ENCODE data around the gene ANXA2. TPM values are rescaled to one million over a fixed set of nuclear protein-coding genes. Genes with fewer than 3 reads are reported as not detected.
A peak's percentile ranks its signal among the peaks of the same experiment; 100 is the strongest.

The ANXA2 gene
- total RNA-seq, 1 donor from 2014 or later: 631 TPM

DNA sequence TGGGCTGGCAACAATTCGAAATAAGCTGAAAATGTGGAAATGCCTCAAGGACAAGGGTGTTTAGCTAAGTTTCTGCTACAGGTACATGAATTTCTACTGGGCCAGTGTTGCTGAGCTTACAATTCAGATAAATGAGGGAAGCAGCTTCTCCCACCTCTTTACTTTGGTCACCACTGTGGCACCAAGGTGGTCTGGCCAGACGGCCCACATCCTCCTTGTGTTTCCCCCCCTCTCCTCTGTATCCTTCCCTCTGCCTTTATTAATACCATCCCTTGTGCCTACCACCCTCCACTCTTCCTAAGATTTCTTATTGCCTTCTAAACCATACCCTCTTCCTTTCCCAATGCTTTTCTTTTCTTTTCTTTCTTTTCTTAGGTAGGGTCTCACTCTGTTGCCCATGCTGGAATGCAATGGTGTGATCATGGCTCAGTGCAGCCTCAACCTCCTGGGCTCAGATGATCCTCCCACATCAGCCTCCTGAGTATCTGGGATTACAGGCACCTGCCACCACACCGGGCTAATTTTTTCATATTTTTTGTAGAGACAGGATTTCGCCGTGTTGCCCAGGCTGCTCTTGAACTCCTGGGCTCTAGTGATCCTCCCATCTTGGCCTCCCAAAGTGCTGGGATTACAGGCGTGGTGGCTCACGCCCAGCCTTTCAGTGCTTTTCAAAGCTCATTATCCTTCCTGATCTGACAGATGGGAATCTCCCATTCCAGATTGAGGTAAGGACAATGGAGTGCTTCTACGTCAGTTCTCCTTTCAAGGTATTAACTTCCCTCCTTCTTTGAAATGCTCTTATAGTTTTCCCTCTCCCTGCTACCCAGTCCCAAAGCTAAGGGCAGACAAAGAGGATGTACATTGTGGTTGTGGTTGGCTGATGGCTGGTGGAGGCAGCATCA is 14.8 kb downstream of the ANXA2 start:
- Histone ChIP-seq H3K4me3 (ENCODE audit: low read length in 3 of 3) (no peak overlapping the region), H3K36me3 (ENCODE audit: control insufficient read depth in 3 of 3, insufficient read depth in 3 of 3, low read length in 3 of 3) (peaks cover 0 to 19% (median 10%) of the 10 kb centered on the region in 3 donors), H3K9ac (ENCODE audit: low read depth in 1 of 3, low read length in 3 of 3) (no peak overlapping the region), H3K4me1 (ENCODE audit: control insufficient read depth in 3 of 3, insufficient read depth in 3 of 3, low read length in 3 of 3) (peaks cover 4 to 42% (median 38%) of the 10 kb centered on the region in 3 donors), H3K27ac (ENCODE audit: low read depth, low read length) (no peak overlapping the region), H3K9me3 (ENCODE audit: control insufficient read depth in 3 of 3, low read length in 3 of 3) (no peaks in the 10 kb centered on the region), H3K27me3 (ENCODE audit: control insufficient read depth in 3 of 3, insufficient read depth in 3 of 3, low read length in 3 of 3) (no peaks in the 10 kb centered on the region)

GRCh38 chr15:60381148-60381788 is 16.5 kb downstream of the ANXA2 start:
- Histone ChIP-seq H3K9ac (ENCODE audit: low read depth in 1 of 3, low read length in 3 of 3) (no peak overlapping the region), H3K27me3 (ENCODE audit: control insufficient read depth in 3 of 3, insufficient read depth in 3 of 3, low read length in 3 of 3) (no peaks in the 10 kb centered on the region), H3K36me3 (ENCODE audit: control insufficient read depth in 3 of 3, insufficient read depth in 3 of 3, low read length in 3 of 3) (peaks cover 6 to 26% (median 15%) of the 10 kb centered on the region in 3 donors), H3K4me1 (ENCODE audit: control insufficient read depth in 3 of 3, insufficient read depth in 3 of 3, low read length in 3 of 3) (peaks cover 13 to 44% (median 43%) of the 10 kb centered on the region in 3 donors), H3K27ac (ENCODE audit: low read depth, low read length) (no peak overlapping the region), H3K9me3 (ENCODE audit: control insufficient read depth in 3 of 3, low read length in 3 of 3) (no peaks in the 10 kb centered on the region), H3K4me3 (ENCODE audit: low read length in 3 of 3) (no peak overlapping the region)

GRCh38 chr15:60379525-60380274 is 18.1 kb downstream of the ANXA2 start:
- Histone ChIP-seq H3K27ac (ENCODE audit: low read depth, low read length) (peak overlapping the region; percentile 48), H3K36me3 (ENCODE audit: control insufficient read depth in 3 of 3, insufficient read depth in 3 of 3, low read length in 3 of 3) (peaks cover 7 to 29% (median 17%) of the 10 kb centered on the region in 3 donors), H3K27me3 (ENCODE audit: control insufficient read depth in 3 of 3, insufficient read depth in 3 of 3, low read length in 3 of 3) (no peaks in the 10 kb centered on the region), H3K4me1 (ENCODE audit: control insufficient read depth in 3 of 3, insufficient read depth in 3 of 3, low read length in 3 of 3) (peaks cover 25 to 55% (median 54%) of the 10 kb centered on the region in 3 donors), H3K4me3 (ENCODE audit: low read length in 3 of 3) (no peak overlapping the region), H3K9me3 (ENCODE audit: control insufficient read depth in 3 of 3, low read length in 3 of 3) (no peaks in the 10 kb centered on the region), H3K9ac (ENCODE audit: low read depth in 1 of 3, low read length in 3 of 3) (no peak overlapping the region)

DNA sequence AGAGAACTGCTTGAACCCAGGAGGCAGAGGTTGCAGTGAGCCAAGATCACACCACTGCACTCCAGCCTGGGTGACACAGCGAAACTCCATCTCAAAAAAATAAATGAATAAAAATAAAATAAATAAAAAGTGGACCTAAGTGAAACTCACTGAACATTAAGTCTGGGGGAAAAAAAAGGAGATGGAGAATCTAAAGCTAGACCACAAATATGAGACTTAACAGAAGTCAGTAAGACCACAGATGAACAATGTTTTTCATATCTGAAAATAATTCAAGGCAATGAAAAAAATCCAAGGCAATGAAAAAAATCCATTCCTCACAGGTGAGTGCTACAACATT is 18.6 kb downstream of the ANXA2 start:
- Histone ChIP-seq H3K9ac (ENCODE audit: low read depth in 1 of 3, low read length in 3 of 3) (no peak overlapping the region), H3K4me3 (ENCODE audit: low read length in 3 of 3) (no peak overlapping the region), H3K27me3 (ENCODE audit: control insufficient read depth in 3 of 3, insufficient read depth in 3 of 3, low read length in 3 of 3) (no peaks in the 10 kb centered on the region), H3K27ac (ENCODE audit: low read depth, low read length) (peak overlapping the region; percentile 48), H3K4me1 (ENCODE audit: control insufficient read depth in 3 of 3, insufficient read depth in 3 of 3, low read length in 3 of 3) (peaks cover 31 to 59% (median 56%) of the 10 kb centered on the region in 3 donors), H3K36me3 (ENCODE audit: control insufficient read depth in 3 of 3, insufficient read depth in 3 of 3, low read length in 3 of 3) (peaks cover 7 to 29% (median 17%) of the 10 kb centered on the region in 3 donors), H3K9me3 (ENCODE audit: control insufficient read depth in 3 of 3, low read length in 3 of 3) (no peaks in the 10 kb centered on the region)

- peaks cover 9 to 27% (median 17%) of the 10 kb centered on the region in 3 donors for H3K36me3 ChIP-seq (ENCODE audit: control insufficient read depth in 3 of 3, insufficient read depth in 3 of 3, low read length in 3 of 3)
- peak overlapping the region in 1 of 3 donors; percentile 46 for H3K9ac ChIP-seq (ENCODE audit: low read depth in 1 of 3, low read length in 3 of 3)
- no peaks in the 10 kb centered on the region for H3K27me3 ChIP-seq (ENCODE audit: control insufficient read depth in 3 of 3, insufficient read depth in 3 of 3, low read length in 3 of 3)
- H3K9me3 ChIP-seq (ENCODE audit: control insufficient read depth in 3 of 3, low read length in 3 of 3): no peaks in the 10 kb centered on the region
- H3K27ac ChIP-seq (ENCODE audit: low read depth, low read length): peak overlapping the region; percentile 57
- peaks cover 52 to 76% (median 68%) of the 10 kb centered on the region in 3 donors for H3K4me1 ChIP-seq (ENCODE audit: control insufficient read depth in 3 of 3, insufficient read depth in 3 of 3, low read length in 3 of 3)
- H3K4me3 ChIP-seq (ENCODE audit: low read length in 3 of 3): no peak overlapping the region
Observed at GRCh38 chr15:60376677-60377095, 21.1 kb downstream of the ANXA2 start.

GRCh38 chr15:60375306-60375705 is 22.5 kb downstream of the ANXA2 start:
- peak overlapping the region in 2 of 3 donors; percentile 42 to 71 for H3K9ac ChIP-seq (ENCODE audit: low read depth in 1 of 3, low read length in 3 of 3)
- H3K27ac ChIP-seq (ENCODE audit: low read depth, low read length): peak overlapping the region; percentile 93
- H3K27me3 ChIP-seq (ENCODE audit: control insufficient read depth in 3 of 3, insufficient read depth in 3 of 3, low read length in 3 of 3): no peaks in the 10 kb centered on the region
- H3K9me3 ChIP-seq (ENCODE audit: control insufficient read depth in 3 of 3, low read length in 3 of 3): no peaks in the 10 kb centered on the region
- peaks cover 65 to 90% (median 77%) of the 10 kb centered on the region in 3 donors for H3K4me1 ChIP-seq (ENCODE audit: control insufficient read depth in 3 of 3, insufficient read depth in 3 of 3, low read length in 3 of 3)
- H3K36me3 ChIP-seq (ENCODE audit: control insufficient read depth in 3 of 3, insufficient read depth in 3 of 3, low read length in 3 of 3): peaks cover 9 to 24% (median 12%) of the 10 kb centered on the region in 3 donors
- no peak overlapping the region for H3K4me3 ChIP-seq (ENCODE audit: low read length in 3 of 3)

- Histone ChIP-seq H3K27ac (ENCODE audit: low read depth, low read length) (peak overlapping the region; percentile 93), H3K36me3 (ENCODE audit: control insufficient read depth in 3 of 3, insufficient read depth in 3 of 3, low read length in 3 of 3) (peaks cover 6 to 19% (median 9%) of the 10 kb centered on the region in 3 donors), H3K9me3 (ENCODE audit: control insufficient read depth in 3 of 3, low read length in 3 of 3) (no peaks in the 10 kb centered on the region), H3K27me3 (ENCODE audit: control insufficient read depth in 3 of 3, insufficient read depth in 3 of 3, low read length in 3 of 3) (no peaks in the 10 kb centered on the region), H3K9ac (ENCODE audit: low read depth in 1 of 3, low read length in 3 of 3) (peak overlapping the region; percentile 42 to 80 (median 71)), H3K4me1 (ENCODE audit: control insufficient read depth in 3 of 3, insufficient read depth in 3 of 3, low read length in 3 of 3) (peaks cover 70 to 90% (median 72%) of the 10 kb centered on the region in 3 donors), H3K4me3 (ENCODE audit: low read length in 3 of 3) (peak overlapping the region; percentile 18 to 52 (median 24))
Observed at GRCh38 chr15:60374628-60375081, 23.1 kb downstream of the ANXA2 start.

DNA sequence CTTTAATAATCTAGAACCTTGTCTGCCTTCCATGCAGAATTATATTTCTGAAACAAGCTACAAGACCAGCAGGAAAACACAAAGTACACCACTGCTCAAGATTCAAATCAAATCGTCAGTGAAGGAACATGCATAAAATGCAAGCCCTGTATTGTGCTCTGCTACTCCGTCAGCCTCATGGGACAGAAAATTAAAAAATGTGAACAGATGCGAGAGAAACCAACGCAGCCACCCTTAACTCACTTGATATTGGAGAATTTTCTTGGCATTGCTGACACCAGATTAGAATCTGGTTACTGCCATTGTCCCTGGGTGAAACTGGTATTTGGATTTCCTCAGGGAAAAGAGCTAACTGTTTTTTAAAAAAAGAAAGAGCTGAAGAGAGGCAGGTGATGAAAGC is 23.6 kb downstream of the ANXA2 start:
- H3K27ac ChIP-seq (ENCODE audit: low read depth, low read length): peak overlapping the region; percentile 93
- peak overlapping the region; percentile 18 to 52 (median 24) for H3K4me3 ChIP-seq (ENCODE audit: low read length in 3 of 3)
- no peaks in the 10 kb centered on the region for H3K9me3 ChIP-seq (ENCODE audit: control insufficient read depth in 3 of 3, low read length in 3 of 3)
- H3K27me3 ChIP-seq (ENCODE audit: control insufficient read depth in 3 of 3, insufficient read depth in 3 of 3, low read length in 3 of 3): no peaks in the 10 kb centered on the region
- H3K9ac ChIP-seq (ENCODE audit: low read depth in 1 of 3, low read length in 3 of 3): peak overlapping the region; percentile 42 to 80 (median 71)
- H3K4me1 ChIP-seq (ENCODE audit: control insufficient read depth in 3 of 3, insufficient read depth in 3 of 3, low read length in 3 of 3): peaks cover 68 to 86% (median 70%) of the 10 kb centered on the region in 3 donors
- H3K36me3 ChIP-seq (ENCODE audit: control insufficient read depth in 3 of 3, insufficient read depth in 3 of 3, low read length in 3 of 3): peaks cover 6 to 16% (median 9%) of the 10 kb centered on the region in 3 donors

DNA sequence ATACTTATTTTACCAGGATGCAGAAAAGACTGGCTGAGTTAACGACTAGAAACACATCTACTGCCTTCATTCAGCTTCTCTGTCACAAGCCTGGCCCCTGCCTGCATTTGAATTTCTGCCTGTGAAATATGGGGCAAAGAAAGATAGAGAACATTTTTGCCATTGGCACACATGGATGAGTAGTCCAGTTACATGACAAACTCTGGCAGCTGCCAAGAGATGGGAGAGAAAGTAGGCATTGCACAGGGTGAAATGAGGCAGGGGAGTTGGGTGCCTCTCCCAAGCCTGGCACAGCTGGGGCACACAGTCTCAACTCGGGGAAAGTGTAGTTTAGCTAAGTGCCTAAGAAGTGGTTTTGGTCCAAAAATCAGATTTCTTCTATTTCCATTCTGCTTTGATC is 24.0 kb downstream of the ANXA2 start:
- Histone ChIP-seq H3K27ac (ENCODE audit: low read depth, low read length) (peak overlapping the region; percentile 93), H3K9me3 (ENCODE audit: control insufficient read depth in 3 of 3, low read length in 3 of 3) (no peaks in the 10 kb centered on the region), H3K4me1 (ENCODE audit: control insufficient read depth in 3 of 3, insufficient read depth in 3 of 3, low read length in 3 of 3) (peaks cover 67 to 86% (median 70%) of the 10 kb centered on the region in 3 donors), H3K4me3 (ENCODE audit: low read length in 3 of 3) (no peak overlapping the region), H3K27me3 (ENCODE audit: control insufficient read depth in 3 of 3, insufficient read depth in 3 of 3, low read length in 3 of 3) (no peaks in the 10 kb centered on the region), H3K9ac (ENCODE audit: low read depth in 1 of 3, low read length in 3 of 3) (peak overlapping the region; percentile 2 to 80 (median 42)), H3K36me3 (ENCODE audit: control insufficient read depth in 3 of 3, insufficient read depth in 3 of 3, low read length in 3 of 3) (peaks cover 6 to 16% (median 9%) of the 10 kb centered on the region in 3 donors)

All from skeletal muscle tissue (tissue), 4 donors.